ENCODE results near the gene TMEM116. TPM values are rescaled to one million over a fixed set of nuclear protein-coding genes. Genes with fewer than 3 reads are reported as not detected.

Gene TMEM116
- total RNA-seq, 6 experiments from 2014 or later: 3.6 to 8.9 (median 6.7) TPM

DNA sequence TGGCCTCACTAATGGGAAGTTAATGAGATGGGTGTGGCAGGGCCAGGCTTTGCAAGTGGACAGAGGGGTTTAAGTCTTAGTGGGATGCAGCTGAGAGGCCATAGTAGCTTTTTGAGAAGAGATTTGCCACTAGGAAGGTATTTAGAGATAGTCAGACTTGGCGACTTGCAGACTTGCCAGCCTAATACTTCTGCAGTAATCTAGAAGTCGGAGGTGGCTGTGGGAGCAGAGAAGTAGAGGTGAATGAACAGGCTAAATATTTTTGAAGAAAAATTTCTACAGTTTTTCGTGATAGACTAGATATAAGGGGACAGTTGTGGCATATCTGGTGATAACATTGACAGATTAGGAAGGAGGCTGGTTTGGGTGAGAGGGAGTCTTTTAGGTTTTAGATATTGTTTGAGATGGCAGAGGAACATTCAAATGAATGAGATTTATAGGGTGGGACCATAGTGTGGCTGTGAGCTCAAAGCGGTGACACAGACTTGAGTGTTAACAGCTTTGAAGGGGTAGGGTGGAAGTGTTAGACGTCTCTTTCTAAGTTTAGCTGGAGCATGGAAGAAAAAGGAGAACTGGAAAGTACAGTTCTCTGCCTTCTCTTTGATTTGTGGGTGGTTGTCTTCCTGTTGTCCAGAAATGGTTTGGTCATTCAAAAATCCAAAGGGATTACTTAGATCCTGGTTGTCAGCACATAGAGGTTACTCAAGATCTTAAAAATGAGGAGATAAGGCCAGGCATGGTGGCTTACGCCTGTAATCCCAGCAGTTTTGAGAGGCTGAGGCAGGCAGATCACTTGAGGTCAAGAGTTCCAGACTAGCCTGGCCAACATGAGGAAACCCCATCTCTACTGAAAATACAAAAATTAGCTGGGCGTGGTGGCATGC, 126.1 kb downstream of the TMEM116 start:
- intact Hi-C loops (cut with DNase I): no loop called here
- H3K4me3 ChIP-seq: no peak overlapping the region
- no peaks in the 10 kb centered on the region for H3K4me1 ChIP-seq
- WGBS (ENCODE audit: insufficient coverage, low coverage, low lambda C conversion rate, missing lambda C conversion rate): 90% methylated on average over 6 of the region's 7 CpGs
- no peaks in the 10 kb centered on the region for H3K9me3 ChIP-seq
- DNase-seq (no peak), ATAC-seq (no peak)
- no peaks in the 10 kb centered on the region for H3K27me3 ChIP-seq
- H3K36me3 ChIP-seq: peaks cover 0 to 80% (median 23%) of the 10 kb centered on the region in 4 donors
- TF ChIP-seq, protein P1, sequence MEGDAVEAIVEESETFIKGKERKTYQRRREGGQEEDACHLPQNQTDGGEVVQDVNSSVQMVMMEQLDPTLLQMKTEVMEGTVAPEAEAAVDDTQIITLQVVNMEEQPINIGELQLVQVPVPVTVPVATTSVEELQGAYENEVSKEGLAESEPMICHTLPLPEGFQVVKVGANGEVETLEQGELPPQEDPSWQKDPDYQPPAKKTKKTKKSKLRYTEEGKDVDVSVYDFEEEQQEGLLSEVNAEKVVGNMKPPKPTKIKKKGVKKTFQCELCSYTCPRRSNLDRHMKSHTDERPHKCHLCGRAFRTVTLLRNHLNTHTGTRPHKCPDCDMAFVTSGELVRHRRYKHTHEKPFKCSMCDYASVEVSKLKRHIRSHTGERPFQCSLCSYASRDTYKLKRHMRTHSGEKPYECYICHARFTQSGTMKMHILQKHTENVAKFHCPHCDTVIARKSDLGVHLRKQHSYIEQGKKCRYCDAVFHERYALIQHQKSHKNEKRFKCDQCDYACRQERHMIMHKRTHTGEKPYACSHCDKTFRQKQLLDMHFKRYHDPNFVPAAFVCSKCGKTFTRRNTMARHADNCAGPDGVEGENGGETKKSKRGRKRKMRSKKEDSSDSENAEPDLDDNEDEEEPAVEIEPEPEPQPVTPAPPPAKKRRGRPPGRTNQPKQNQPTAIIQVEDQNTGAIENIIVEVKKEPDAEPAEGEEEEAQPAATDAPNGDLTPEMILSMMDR (IDR thresholded peaks at IDR 0.05): no peak
- TF ChIP-seq POLR2A (IDR thresholded peaks at IDR 0.05): no peak
- H3K27ac ChIP-seq: no peak overlapping the region

DNA sequence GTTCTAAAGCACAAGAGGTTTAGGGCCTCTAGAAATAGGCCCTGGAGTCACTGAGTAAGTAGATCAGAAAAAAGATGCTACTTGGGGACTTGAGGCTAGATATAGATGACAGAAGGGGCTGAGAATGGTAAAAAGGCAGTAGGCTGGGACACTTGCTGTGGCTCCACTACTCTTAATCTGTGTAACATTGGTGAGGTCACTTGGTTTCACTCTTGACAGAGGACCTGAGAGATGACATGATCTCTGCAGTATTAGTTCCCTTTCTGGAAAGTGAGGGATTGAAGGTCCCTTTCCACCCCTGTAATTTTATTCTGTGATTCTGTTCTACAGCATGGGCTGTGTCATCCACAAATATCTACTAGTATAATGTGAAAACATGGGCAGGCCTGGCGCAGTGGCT, 131.2 kb downstream of the TMEM116 start:
- 83% methylated on average over 1 of the region's 1 CpG for WGBS (ENCODE audit: insufficient coverage, low coverage, low lambda C conversion rate, missing lambda C conversion rate)
- Histone ChIP-seq H3K4me1 (no peaks in the 10 kb centered on the region), H3K4me3 (no peak overlapping the region), H3K27ac (no peak overlapping the region), H3K36me3 (peaks cover 0 to 63% (median 22%) of the 10 kb centered on the region in 4 donors), H3K9me3 (no peaks in the 10 kb centered on the region), H3K27me3 (no peaks in the 10 kb centered on the region)
- TF ChIP-seq, protein P1 (IDR thresholded peaks at IDR 0.05): no peak
- ATAC-seq (no peak), DNase-seq (no peak)
- intact Hi-C loops (cut with DNase I): no loop called here

Small RNA genes lying within 50 kb of the gene (microRNA-seq; reads per million reads assigned to microRNA genes)
- gene MIR3657: 0 reads per million in 2 donors

Small RNA genes lying within 50 kb of the gene (small RNA-seq; reads per million reads assigned to genes)
- gene AC004024.1: 0 to 1.6 reads per million in 2 experiments
- gene MIR3657: 0 reads per million in 2 experiments

Other genes starting within 250 kb of the TMEM116 start
- 1,000 to 10,000 TPM in 2 of 6 experiments, 100 to 1,000 TPM in 4; 287 to 1,060 (median 749) TPM for gene ALDH2, start 246.2 kb downstream of the TMEM116 start, total RNA-seq
- 10 to 100 TPM; 18.0 to 28.1 (median 19.9) TPM for gene MAPKAPK5, start 170.9 kb downstream of the TMEM116 start, total RNA-seq
- gene ERP29, start 261 bp upstream of the TMEM116 start, total RNA-seq: 100 to 1,000 TPM in 3 of 6 experiments, 10 to 100 TPM in 3; 41.7 to 124 (median 94.3) TPM
- 10 to 100 TPM in 5 of 6 experiments, 1 to 10 TPM in 1; 9.7 to 11.8 (median 10.8) TPM for gene NAA25, start 95.6 kb upstream of the TMEM116 start, total RNA-seq
- gene TRAFD1, start 112.4 kb upstream of the TMEM116 start, total RNA-seq: 10 to 100 TPM in 3 of 6 experiments, 1 to 10 TPM in 3; 6.3 to 14.9 (median 10.3) TPM

Measured in right lobe of liver (tissue), 6 donors.